GM18520 (cell line): ENCODE data around the gene LRSAM1.

Source experiments
- ATAC-seq: cut with Tn5 transposase; IDR thresholded peaks from one replicate; pipeline ENCODE4 v1.9.1; 2021; ENCODE audit not compliant: unreplicated experiment

The LRSAM1 gene

DNA sequence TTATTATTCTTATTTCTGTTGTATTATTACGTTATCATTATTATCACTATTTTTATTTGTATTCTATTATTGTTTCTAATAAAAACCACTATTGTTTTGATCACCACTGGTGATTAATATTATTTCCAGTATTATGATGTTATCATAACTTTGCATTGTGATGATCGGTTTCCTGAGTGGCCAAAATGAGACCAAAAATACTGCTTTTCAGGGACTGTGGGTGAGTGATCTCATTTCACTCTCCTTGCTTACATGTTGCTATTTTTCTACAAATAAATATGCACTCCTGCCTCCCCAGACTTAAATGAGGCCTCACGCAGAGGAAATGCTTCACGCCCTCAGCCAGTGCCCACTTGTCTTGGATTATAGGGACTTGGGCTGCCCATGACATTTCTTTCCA lies 78.4 kb downstream of the LRSAM1 start:
- ATAC-seq, result no peak

DNA sequence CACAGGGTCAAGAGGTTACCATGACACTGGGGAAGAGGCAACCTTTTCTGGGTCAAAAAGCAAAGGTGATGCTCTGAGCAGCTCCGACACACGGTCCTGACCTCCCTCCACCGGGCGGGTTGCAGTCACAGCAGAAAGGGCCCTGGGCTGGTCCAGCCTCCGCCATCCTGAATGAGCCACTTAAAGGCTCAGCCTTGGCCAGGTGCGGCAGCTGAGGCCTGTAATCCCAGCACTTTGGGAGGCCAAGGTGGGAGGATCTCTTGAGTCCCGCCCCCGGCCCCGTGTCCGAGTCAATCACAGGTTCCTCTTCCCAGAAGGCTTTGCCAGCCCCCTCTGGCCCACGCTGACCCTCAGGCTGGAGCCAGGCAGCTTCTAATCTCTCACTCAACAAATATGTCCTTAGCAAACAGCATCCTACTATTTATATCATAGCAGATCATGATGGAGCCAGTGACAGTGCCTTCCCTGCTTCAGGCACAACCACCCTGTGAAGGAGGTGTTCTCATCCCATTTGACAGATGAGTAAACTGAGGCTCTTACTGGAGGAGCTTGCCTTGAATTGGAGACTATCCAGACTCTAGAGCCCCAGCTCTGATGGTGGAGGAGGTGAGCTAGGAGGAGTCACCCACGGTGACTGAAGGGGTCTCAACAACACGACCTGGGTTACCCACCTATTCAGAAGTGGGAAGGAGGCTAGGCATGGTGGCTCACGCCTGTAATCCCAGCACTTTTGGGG lies 79.1 kb downstream of the LRSAM1 start:
- ATAC-seq, result no peak

DNA sequence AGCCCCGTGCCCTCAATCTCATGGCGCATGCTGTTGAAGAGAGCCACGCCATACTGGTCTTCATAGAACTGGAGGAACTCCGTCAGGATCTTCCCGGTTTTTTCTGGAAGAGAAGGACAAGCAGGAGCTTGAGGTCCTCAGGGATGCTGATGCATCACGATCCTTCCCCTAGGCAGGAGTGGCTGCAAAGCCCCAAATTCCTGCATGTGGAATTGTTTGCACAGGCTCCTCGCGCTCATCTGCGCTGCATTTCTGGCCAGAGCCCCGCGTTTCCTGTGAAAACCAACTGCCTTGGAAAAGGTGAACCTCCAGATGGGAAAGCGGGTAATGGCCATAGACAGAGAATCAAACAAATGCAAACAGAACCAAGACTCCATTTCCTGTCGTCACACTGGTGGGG lies 80.4 kb downstream of the LRSAM1 start:
- ATAC-seq, result no peak

DNA sequence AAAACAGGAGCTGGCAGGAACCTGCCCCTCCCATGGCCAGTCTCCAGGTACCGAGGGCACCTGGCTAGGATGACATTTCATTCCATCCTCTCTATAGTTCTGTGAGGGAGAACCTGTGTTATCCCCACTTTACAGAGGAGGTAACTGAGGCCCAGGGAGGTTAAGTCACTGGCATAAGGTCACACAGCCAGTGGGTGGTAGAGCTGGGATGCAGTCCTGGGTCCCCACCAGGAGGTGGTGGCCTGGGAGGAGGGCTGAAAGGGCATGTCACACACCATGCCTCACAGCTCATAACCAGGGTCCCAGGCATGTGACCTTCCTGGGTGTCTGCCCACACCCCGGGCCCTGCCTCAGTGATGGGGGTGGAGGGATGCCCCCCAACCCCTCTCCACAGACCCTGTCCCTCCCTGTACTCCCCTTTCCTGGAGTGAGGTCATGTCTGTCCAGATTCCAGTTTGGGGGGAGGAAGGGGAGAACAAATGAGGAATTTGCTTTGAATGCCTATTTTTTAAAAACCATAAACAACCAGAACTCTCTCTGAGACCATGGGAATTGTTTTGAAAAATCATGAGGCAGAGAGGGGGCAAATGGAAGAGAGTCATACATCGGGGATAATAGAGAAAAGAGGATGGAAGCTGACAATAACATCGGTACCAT lies 83.1 kb downstream of the LRSAM1 start:
- no peak for ATAC-seq

DNA sequence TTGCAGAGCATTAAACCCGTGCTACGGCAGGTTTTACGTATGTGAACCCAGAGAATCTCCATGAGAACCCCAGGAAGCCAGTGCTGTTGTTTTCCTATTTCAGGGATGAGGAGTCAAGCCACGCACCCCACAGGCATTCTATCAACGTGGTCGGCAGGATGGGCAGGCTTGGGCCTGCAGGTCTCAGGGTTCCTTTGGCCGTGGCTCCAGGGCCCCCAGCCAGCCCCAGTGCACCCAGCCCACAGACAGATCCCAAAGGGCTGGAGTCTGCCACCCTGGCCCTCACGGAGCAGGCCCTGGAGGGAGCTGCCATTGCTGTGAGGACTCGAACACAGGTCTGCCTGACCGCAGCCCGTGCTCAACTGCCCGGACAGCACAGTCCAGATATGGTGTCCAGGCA lies 83.6 kb downstream of the LRSAM1 start:
- no peak for ATAC-seq

DNA sequence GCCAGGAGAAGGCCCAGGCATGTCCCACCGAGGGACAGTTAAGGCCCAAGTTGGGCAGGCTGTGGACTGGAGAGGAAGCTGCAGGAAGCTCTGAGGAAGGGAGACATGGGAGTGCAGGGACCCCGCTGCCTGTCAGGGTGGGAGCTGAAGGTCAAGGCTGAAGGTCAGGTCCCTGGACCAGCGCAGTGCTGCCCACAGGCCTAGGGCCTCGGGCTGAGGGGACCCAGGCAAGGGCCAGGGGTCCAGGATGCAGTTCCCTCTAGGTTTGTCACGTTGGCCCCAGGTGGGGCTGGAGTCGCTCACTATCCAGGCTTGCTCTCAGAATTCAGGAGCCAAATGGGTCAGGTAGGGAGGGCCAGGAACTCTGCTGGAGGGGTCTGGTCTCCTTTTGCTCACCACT lies 84.1 kb downstream of the LRSAM1 start:
- no peak for ATAC-seq

DNA sequence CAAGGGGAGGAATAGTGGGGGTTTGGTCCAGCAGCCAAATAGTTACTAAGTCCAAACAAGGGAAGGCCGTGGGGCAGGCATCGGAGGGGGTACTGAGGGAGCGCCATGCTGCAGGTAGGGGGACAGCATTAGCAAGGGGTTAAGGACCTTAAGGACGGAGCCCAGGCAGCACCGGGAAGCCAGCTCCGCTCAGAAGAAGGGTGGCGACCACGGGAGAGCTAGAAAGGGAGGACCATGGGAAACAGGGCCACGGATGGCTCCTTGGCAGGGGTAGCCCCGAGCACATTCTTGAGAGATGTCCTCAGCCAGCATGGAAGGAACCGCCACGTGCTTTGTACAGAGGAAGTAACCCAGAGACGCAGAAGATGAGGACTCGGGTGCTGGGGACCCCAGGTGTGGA lies 84.5 kb downstream of the LRSAM1 start:
- no peak for ATAC-seq

DNA sequence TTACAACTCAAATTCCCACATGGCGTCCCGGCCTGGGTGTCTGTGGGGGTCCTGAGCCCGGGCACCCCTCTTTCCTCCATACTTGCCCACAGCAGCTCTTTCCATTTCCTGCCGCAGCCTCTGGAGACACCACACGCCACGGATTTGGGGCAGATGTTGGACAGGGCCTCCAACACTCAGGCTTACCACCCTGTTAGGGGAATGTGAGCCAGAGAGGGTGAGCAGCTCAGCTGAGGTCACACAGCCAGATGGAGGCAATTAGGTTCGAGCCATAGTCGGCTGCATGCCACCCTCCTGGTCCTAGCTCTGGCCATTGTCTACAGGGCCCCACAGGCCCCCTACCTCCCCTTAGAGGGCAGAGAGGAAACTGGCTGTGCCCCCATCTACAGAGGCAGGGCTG lies 85.2 kb downstream of the LRSAM1 start:
- no peak for ATAC-seq

DNA sequence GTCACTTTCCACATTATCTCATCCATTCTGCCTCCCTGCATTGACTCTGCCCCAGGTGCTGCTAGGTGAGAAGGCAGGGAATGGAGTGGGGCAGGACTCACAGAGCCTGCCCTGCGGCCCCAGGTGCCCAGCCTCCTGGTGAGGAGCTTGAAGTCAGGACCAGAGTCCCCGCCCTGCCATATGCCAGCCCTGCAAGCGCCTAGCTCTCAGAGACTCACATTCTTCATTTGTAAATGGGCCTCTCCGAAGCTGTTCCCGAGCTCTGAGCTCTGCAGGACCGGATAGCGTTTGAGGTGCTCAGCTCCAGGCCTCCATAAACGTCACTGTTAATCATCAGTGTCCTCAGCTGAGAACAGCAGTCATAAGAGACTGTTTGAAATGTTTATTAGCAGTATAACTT lies 85.7 kb downstream of the LRSAM1 start:
- no peak for ATAC-seq

DNA sequence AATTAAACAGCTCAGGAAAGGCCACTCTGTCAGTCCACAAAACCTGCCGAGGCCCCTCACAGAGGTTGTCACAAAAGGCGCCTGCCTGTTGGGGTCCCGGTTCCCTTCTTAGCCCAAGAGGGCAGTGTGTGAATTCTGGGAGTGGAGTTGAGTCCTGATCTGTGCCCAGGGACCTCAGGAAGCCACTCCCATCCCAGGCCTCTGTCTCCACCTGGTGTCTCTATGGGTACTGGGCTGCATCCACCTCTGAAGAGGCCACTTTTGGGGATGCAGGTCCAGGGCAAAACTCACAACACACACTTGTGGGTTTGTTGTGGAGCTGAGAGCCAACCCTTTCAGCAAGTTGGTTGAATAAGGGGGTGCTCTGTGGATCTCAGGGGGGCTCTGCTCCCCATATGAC lies 86.5 kb downstream of the LRSAM1 start:
- no peak for ATAC-seq

DNA sequence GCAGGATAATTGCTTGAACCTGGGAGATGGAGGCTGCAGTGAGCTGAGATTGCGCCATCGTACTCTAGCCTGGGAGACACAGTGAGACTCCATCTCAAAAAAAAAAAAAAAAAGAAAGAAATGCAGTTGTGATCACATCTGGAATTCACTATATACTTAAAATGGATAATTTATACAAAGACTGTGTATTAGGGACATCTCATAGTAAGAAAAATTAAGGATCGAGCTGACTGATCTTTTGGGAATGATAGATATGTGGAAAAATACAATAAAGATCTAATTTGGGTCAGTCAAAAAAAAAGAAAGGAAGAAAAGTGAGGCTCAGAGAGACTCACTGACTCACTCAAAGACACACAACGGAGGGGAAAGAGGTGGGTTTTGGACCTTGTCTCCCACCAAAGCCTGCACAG lies 87.5 kb downstream of the LRSAM1 start:
- no peak for ATAC-seq

DNA sequence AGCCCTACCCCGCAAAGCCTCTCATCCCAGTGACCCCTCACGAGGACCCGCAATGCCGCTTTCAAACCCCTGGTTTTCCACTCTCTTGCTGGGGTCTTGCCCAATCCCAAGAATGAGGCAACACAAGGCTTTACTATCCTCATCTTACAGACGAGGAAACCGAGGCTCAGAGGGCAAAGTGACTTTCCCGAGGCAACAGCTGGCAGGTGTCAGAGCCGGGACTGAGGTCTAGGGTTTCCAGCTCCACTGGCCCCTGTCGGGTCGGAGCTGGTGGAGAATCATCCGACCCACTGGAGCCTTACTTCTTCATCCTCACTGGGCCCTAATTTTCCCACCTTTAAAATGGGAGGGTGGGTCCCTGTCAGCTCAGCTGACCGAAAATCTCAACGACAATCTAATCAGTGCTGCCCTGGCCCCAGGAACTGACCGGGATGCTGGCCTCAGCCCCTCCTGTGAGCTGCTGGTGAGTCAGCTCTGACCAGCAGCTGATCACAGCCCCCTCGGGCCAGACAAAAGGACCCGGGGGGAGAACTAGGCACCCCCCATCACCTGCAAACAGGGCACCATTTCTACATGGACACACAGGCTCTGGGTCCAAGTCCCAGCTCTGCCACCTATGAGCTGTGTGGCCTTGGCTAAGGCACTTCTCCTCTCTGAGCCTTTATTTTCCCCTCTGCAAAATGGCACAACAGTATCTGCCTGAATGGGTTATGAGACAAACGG lies 88.1 kb downstream of the LRSAM1 start:
- ATAC-seq, result no peak

DNA sequence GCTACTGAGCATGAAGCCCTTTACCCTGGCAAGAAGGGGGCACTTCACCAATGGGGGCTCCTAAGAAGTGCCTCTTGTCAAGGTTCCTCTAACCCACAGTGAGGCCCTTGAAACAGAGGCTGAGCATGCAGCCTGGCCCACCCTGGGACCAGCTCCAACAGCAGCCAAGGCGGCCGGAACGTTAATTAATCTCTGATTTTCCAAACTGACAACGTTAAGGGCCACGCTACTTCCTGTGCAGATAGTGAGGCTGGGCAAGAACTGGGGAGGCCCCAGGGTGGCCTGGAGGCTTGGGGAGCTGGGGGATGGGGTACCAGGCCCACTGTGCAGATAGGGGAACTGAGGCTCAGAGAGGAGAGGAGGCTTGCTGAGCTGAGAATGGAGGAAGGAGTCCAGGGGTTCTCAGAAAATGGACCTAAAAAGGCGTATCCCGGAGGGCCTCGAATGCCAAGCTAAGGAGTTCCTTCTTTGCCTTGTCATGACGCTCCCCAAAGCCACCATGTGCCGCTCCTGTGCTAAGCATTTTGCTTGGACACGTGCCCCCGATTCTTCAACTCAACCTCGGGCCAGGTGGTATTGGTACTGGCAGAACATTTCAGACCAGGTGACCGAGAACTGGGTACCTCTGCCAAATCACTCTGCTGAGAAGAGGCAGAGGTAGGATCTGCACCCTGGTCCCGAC lies 88.8 kb downstream of the LRSAM1 start:
- ATAC-seq, result no peak

DNA sequence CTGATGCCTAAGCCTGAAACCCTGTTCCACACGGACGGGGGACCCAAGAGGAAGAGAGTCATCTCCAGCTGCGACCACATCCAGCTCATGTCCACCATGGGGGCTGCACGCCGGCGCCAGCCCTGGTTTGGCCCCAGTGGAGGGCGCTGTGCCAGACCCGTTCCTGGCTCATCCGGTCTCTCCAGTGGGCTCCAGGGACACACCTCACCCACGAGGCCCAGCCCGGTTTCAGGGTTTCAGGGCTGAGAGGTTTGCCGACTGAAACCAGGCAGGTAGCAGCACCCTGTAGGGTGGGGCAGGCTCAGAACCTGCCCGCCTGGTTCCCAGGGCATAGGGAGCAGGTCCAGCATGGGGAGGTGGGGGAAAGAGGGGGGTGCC lies 89.3 kb downstream of the LRSAM1 start:
- ATAC-seq, result no peak

DNA sequence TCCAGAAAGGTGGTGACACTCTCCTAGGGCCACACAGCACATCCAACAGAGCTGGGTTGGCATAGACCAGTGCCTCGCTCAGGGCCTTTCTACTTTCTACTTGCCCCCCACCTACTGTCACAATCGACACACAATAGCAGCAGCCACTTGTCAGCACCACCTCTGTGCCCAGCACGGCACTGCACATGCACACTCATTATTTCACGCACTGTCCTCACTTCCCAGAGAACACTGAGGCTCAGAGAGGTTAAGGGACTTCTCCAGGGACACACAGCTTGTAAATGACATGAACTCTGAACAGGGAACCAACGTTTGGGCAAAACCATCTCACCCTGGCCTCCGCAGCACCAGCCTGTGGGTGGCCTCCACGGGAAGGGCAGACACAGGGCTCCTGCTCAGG lies 89.9 kb downstream of the LRSAM1 start:
- ATAC-seq, result no peak

DNA sequence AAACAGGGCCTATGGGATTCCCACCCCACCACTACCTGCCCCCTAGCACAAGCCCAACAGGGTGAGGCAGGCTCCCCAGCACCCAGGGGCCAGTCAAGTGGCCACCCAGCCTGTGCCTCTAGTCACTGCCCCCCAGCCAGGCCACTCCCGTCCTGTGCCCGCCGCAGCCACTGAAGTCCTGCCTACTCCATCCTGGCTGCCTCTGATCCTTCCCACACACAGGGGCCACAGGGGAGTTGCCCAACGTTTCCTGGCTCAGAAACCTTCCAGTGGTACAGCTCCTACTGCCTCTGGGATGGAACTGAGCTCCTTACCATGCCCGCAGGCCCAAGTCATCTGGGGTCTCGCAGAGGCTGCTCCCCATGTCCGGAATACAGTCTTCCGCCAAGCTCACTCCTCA lies 90.6 kb downstream of the LRSAM1 start:
- no peak for ATAC-seq

DNA sequence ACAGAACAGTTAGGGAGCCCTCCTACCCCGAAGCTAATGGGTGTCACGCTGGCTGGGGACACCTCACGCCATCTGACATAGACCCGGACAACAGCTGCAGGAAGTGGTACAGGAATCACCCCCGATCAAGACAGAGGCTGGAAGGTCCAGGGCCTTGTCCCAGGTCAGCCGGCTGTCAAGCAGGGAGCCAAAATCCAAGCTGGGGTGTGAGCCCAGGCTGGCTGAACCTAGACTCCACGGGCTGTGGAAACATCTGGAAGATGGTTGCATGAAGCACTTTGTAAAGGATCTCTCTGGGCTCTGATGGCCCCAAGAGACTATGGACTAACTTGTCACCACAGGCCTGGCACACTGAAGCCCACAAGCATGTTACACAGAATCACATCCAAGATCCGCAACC lies 91.9 kb downstream of the LRSAM1 start:
- ATAC-seq, result no peak

DNA sequence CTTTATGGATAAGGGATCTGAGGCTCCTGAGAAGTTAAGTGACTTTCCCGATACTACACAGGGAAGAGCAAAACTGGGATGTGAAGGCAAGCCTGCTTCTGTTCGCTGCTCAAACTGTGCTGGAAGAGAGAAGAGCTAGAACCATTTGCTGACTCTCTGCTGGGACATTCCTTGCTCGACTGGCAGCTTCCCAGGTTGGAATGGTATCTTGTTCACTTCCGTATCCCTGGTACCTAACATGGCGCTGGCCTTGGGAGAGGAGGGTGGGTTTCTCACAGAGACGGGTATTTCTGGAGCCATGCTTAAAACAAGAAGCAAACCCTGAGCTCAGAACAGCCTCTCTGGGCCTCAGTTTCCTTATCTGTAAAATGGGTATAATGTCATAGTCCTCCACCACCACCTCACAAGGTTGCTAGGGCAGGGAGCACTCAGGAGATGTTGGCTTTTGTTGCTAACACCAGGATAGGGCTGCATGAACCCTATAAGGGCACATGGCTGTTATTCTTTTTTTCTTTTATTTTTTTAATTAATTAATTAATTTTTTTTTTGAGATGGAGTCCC lies 92.7 kb downstream of the LRSAM1 start:
- no peak for ATAC-seq

DNA sequence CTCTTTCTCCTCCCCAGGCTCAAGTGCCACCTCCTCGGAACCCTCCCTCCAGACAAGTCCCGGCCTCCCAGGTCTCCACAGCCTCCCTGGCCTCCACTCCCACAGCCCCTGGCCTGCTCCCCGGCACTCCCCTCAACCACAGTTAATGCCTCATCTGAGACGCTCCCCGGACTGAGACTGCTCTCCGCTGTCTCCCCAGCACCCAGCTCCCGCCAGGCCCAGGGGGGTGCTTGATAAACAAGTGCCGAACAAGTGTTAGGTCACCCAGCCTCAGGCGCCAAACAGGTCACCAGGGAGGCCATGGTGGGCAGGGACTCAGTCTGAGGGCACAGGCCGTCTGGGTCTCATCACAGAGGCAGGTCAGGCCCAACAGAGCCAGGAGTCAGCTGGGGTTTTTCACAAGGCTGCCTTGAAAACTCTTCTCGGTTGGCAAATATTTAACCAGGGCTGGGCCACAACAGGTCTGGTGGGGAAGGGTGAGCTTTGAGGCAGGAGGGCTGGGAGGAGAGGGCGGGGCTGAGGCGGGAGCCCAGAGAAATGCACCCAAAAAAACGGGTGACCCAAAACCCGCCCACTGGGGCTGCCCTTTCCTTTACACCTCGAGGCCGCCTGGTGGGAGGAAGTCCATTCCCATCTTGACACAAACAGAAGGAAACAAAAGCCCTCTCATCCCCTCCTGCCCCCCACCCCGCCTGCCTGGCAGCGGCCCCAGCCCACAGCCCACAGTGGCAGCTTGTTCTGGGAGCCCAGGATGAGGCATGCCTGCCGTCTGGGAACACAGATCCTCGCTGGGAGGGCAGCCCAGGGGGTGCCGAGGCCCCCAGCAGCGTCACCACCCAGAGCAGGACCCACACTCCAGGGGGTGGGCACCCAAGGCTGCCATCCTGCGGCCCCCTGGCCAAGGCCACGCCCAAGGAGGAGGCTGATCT lies 94.2 kb downstream of the LRSAM1 start:
- no peak for ATAC-seq

DNA sequence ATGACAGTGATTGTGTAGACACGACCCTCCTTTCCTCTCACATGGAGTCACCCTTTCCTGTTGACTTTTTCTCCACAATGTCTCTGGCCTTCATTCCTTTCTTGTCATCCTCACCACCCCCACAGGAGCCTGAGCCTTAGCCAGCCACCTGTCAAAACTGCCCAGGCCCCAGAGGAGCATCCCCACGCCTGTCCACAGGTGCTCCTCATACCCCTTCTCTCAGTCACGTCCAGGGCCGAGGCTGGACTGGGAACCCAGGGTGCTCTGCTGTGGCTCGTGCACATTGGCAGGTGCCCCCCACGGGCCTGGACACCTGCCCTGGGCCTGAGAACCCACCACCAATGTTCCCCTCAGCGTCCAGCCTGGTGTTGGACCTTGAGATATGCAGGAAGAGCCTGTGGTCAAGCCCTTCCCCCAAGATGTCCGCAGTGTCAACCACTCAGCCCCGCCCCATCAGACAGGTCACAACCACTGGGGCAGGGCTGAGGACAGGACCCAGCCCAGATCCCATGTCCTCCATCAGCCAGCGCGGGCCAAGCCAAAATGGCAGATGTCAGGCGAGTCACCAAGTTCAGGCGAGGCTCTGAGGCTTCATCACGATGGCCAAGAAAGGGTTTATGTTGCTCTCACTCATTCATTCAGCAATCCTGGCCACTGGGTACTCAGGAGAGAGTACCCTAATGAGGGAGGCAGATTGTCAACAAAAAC lies 95.0 kb downstream of the LRSAM1 start:
- ATAC-seq, result no peak
